HG03280 (cell line): ENCODE measurements around the gene BNC2.

Source experiments
- ATAC-seq: cut with Tn5 transposase; IDR thresholded peaks from one replicate; pipeline ENCODE4 v1.9.1; 2021; ENCODE audit warnings: mild to moderate bottlenecking, moderate library complexity; ENCODE audit not compliant: unreplicated experiment

The BNC2 gene

GRCh38 chr9:16681652-16681987 lies 188.8 kb downstream of the BNC2 start:
- ATAC-seq, result no peak

GRCh38 chr9:16680975-16681651 lies 189.4 kb downstream of the BNC2 start:
- ATAC-seq, result no peak

DNA sequence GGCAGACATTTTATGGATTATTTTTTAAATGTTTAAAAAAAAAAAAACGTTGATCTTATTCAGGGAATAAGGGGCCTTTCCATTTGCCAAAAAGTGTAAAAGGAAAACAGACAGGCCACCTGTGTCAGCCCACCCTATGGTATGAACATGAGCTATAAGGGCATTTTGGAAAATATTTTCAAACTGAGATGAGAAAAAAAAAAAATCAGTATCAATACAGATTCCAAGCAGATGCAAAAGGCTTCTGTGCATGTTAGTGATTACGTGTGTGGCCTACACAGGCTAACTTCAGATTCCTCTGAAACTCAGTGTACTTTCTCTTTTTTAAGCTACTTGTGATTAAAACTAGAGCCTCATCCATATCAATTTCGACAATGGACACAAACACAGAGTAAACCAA lies 189.9 kb downstream of the BNC2 start:
- no peak for ATAC-seq

DNA sequence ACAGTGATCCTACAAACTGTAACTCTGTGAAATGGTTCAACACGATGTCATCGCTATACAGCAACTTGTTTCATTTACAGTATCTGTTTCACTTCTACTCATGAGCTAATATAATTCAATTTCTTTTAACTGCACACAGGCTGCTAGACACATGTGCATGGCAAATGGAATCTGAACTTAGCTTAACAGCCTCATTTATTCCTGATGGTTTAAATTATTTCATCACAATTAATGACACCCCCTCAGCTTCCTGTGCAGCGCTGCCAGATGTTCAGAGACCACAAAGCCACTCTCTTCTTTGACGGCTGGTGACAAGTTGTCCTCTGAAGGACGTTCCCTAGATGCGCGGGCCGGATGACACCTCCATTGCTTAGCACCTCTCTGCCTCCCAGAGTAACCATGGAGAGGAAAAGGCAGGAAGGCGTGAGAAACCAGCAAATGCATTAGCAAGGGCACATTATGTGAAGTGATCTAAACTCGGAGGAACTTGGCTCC lies 191.1 kb downstream of the BNC2 start:
- ATAC-seq, result no peak

DNA sequence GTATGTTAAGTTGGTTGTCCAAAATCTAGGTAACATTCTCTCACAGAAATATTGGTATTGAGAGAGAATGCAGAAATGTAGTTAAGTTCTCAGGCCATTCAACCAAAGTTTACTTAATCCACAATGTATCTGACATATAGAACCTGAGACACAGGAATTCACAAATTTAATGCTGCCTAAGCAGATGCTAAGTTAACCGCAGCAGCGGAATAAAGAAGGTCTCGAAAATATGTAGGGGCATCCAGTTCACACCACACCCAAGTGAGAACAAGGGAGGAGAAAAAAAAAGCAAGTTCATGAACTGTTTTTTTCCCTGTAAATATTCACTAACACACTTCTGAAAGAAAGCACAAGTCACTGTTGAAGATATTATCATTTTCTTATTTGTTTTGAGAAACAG lies 194.0 kb downstream of the BNC2 start:
- ATAC-seq, result no peak

GRCh38 chr9:16675131-16675530 lies 195.3 kb downstream of the BNC2 start:
- no peak for ATAC-seq

GRCh38 chr9:16673171-16673570 lies 197.3 kb downstream of the BNC2 start:
- no peak for ATAC-seq

- ATAC-seq, result no peak
Measured at GRCh38 chr9:16672501-16672900, 198.0 kb downstream of the BNC2 start.

DNA sequence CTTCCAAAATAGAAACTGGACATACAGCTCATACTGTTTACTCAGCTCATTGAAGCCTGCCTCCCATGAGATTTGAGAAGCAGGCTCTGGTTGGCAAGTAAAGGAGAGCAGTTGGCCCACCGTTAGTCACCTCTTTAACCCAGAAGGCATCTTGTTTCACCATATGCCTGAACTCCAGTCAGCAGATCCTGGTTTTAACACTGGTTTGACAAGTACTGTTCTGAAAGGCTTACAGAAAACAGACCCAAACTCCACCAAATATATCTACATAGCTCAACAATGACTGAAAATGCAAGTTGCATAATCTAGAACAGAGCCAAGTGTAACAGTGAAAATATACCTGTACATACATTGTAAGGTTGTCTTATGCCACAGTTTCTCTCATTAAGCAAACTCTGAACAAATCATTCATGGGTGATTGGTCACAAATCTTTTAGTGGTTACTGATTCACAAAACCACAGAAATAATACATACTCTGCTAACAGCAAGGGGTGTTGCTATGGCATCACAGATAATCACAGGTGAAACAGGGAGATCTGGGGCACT lies 198.8 kb downstream of the BNC2 start:
- no peak for ATAC-seq

GRCh38 chr9:16670791-16671190 lies 199.7 kb downstream of the BNC2 start:
- no peak for ATAC-seq

DNA sequence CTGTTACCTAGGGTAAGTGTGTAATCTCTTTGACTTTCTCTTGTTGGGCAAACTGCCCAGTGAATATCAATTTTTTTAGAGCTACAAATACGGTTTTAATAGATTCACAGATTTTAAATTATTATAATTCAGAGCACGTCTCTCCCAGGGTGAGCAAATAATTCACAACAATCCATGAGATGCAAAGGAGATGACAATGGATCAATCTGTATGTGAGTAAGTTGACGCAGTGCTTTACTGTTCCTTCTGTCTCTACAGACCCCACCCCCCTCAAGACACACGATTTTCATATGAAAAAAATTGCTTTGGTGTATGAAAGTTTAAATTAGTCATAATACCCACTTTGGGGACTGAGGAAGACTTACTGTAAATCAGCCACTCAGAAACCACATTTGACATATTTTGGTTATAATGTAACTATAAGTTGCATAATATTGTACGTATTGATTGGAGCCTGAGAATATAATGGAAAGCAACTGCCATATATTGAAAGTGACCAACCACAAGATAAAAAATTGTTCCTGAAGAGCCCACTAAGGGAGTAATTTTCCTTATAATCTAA lies 201.7 kb downstream of the BNC2 start:
- ATAC-seq, result no peak

DNA sequence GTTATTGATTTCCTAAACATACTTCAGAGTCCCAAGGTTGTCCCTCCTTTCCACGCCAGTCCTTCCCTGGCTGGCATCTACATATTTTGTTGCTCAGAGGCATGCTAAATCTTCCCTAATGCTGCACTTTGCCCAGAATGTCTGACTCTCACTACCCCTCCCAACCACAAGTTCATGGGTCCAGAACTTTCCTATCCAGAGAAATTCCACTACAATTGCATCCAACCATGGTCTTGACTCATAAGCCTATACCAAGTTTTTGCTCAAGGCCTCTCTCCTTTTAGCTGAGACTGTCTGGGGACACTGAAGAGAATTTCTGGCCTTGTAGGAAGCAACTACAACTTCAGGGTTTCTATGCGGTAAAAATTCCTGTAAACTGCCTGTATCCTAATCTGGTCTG lies 206.3 kb downstream of the BNC2 start:
- ATAC-seq, result no peak

DNA sequence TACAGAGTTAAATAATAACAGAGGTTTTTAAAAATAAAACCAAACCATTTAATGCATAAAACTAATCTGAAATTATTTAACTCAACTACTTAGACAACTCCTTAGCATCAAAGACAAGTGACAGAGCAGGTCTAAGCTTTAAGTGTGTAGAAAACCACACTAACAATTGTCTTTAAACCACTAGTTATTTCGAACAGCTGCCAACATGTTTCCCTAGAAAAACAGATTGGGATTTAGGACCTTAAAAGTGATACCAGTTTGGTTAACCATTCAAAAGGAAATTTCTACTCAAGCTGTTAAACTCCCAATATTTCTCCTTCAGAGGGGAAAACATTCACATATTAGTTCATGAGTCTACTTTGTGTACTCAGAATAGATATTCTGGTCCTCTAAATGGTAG lies 208.7 kb downstream of the BNC2 start:
- no peak for ATAC-seq

DNA sequence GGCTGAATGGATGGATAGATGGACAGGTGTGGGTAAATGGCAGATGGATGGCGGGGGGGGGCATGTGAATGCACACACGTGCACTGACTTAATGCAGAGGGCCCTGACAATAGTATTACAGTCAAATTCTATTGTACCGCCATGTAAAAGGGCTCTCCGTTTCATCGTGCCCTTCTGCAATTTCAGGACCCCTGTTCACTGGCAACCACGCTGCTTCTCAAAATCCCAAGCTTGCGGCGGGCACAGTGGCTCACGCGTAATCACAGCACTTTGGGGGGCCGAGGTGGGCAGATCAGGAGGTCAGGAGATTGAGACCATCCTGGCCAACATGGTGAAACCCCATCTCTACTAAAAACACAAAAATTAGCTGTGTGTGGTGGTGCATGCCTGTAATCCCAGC lies 211.4 kb downstream of the BNC2 start:
- ATAC-seq, result no peak

DNA sequence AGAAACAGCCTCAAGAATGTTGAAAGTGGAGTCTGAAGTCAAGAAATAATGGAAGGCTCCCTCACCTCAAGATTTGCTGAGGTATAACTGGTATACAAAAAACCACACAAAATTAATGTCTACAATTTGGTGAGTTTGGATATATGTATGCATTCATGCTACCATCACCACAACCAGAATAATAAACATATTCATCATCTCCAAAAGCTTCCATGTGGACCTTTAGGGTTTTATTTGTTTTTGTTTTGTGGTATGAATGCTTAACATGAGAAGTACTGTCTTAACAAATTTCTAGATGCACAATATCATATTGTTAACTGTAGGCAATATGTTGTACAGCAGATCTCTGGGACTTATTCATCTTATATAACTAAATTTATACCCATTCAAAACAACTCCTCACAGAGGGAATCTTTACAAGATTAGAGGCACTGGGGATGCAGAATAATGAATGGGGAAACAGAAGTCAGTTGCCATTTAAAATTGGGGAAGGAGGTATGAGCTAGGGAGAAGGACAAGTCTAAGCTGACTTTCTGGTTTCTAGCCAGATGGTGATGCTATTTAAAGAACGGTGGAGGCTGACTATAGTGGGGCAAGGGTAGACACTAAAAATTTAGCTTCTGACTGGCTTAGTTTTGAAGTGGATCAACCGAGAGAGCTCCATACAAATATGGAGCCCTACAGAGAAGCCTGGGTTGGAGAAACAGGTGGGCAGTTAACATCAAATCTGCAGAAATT lies 213.9 kb downstream of the BNC2 start:
- no peak for ATAC-seq

- ATAC-seq, result no peak
Measured at GRCh38 chr9:16654596-16655126, 215.8 kb downstream of the BNC2 start.

DNA sequence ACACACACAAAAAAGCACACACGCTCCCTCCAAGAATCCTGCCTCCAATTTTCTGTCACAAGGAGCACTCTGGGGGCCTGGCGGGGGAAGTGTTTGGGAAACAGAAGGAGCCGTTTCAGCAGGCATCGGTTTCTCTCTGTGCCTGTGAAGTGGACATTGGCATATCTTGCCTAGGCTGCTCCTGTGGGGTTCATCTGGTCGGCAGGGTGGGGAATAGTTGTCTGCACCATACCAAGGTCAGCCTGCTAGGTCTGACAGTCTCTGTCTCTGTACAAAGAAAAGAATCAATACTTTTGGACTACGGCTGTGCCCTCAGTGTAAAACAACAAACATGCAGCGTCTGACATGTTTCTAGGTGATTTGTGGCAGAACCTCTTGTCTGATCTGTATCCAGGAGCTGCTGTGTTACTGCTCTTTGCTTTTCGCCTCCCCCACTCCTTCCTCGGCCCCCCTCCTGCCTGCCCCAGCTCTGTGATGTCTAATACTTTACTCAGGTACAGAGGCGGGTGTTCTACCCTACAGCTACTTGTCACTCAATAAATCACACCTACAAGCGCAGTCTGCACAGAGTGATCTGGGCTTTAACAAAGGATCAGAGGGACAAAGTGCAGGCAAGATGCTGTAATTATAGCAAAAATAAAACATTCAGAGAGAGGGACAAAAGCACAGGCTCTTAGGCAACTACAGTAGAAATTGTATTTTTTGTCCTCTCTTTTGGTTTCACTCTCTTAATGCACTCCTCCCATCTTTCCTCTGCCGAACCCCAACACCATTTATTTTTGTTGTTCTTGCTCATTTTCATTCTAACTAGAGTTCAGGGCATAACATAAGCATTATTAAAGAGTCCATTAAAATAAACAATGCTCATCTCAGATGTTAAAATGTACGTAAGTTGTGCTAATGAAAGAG lies 216.7 kb downstream of the BNC2 start:
- no peak for ATAC-seq

DNA sequence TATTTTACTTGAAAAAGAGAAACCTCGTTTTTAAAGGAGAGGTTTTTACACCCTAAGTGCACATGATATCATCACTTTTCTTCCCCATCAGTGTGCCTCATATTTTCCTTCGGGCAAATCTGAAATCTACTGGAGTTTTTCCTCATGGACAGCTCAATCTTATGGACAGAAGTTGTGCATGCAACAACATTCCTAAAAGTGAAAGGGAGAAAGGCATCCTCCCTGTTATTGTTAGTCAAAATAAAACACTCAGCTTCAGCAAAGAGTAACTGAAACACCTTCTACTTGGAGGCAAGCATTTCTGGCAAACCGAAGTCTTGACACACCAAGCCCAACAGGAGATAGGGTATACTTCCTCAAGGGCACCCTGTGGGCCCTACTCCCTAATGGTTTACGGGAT lies 217.9 kb downstream of the BNC2 start:
- ATAC-seq, result no peak

DNA sequence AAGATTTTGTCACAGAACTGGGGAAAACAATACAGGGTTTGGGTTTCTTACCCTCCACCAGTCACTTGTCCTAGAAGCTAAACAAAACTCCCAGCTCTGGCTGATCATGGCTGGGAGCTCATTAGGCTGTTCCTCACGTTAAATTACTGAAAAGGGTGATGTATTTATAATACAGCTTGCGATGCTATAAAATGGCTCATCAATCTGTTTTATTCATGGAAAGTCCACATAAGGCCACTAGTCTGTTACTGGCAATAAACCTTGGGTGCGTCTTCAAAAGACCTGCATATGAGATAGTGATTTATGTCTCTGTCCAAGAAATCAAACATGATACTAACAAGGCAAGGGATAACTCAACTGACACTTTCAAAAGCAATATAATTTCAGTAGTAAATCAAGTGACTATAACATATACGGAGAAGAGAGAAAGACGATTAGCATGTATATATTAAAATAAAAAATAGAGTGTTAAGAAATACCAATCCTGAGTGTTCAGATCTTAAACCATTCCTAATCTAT lies 219.0 kb downstream of the BNC2 start:
- no peak for ATAC-seq

- ATAC-seq, result no peak
Measured at GRCh38 chr9:16645970-16646369, 224.5 kb downstream of the BNC2 start.
